NCI-H748 (cell line): ENCODE data around the gene DNASE2B.

Experiments used
- DNase-seq: peaks from one replicate; lab custom pipeline; 2025; ENCODE audit not compliant: unreplicated experiment; lab: John Stamatoyannopoulos, UW

The DNASE2B gene

GRCh38 chr1:84450910-84451309 lies 52.6 kb downstream of the DNASE2B start:
- no peak for DNase-seq

- no peak for DNase-seq
These were observed 54.2 kb downstream of the DNASE2B start for GRCh38 chr1:84452436-84452835.

- DNase-seq: no peak
These were observed 63.8 kb downstream of the DNASE2B start for GRCh38 chr1:84462118-84462517.
